Measurements from ENCODE around the gene NPM3.
"Not testable (repeated sequence)": the region's sequence is repeated elsewhere in the genome, so short reads cannot be mapped to it uniquely, and the experiment has no call there.

Gene NPM3

GRCh38 chr10:101803511-101803910 lies 20.3 kb upstream of the NPM3 start:
- DNase-seq: no peak

GRCh38 chr10:101797403-101798059 lies 14.3 kb upstream of the NPM3 start:
- no peak for DNase-seq

- no peak for DNase-seq
These were observed 10.3 kb upstream of the NPM3 start for GRCh38 chr10:101793526-101793925.

GRCh38 chr10:101789686-101790085 lies 6.4 kb upstream of the NPM3 start:
- DNase-seq: no peak

- not testable (repeated sequence) for DNase-seq
These were observed 6.0 kb upstream of the NPM3 start for GRCh38 chr10:101789231-101789630.

GRCh38 chr10:101785801-101786200 lies 2.6 kb upstream of the NPM3 start:
- no peak for DNase-seq

- DNase-seq: no peak
These were observed 1.3 kb upstream of the NPM3 start for GRCh38 chr10:101784558-101784957.

GRCh38 chr10:101783736-101784118 lies 481 bp upstream of the NPM3 start:
- peak; percentile 7 for DNase-seq

- no peak for DNase-seq
These were observed 1.0 kb downstream of the NPM3 start for GRCh38 chr10:101781984-101782810.

- DNase-seq: no peak
These were observed 1.6 kb downstream of the NPM3 start for GRCh38 chr10:101781655-101781983.

- peak; percentile 61 for DNase-seq
These were observed 2.2 kb downstream of the NPM3 start for GRCh38 chr10:101780818-101781654.

- no peak for DNase-seq
These were observed 2.9 kb downstream of the NPM3 start for GRCh38 chr10:101780187-101780817.

- peak; percentile 63 for DNase-seq
These were observed 3.6 kb downstream of the NPM3 start for GRCh38 chr10:101779544-101780186.

GRCh38 chr10:101778781-101779543 lies 4.3 kb downstream of the NPM3 start:
- no peak for DNase-seq

GRCh38 chr10:101778151-101778780 lies 5.0 kb downstream of the NPM3 start:
- no peak for DNase-seq

- DNase-seq: no peak
These were observed 5.6 kb downstream of the NPM3 start for GRCh38 chr10:101777619-101778145.

GRCh38 chr10:101776161-101776817 lies 7.0 kb downstream of the NPM3 start:
- no peak for DNase-seq

- no peak for DNase-seq
These were observed 7.7 kb downstream of the NPM3 start, which contains the start of gene FGF8 for GRCh38 chr10:101775273-101776160. TSS of gene FGF8 (minus strand) at chr10:101776114. CDS start at chr10:101775900, 214 bp downstream.
